HepG2 (cell line): ENCODE measurements around the gene RNF168. TPM values are rescaled to one million over a fixed set of nuclear protein-coding genes. Genes with fewer than 3 reads are reported as not detected.

ENCODE experiments used
- ATAC-seq: fragments of 200-7000 bp; cut with Tn5 transposase; 3 replicates; pipeline ENCODE4 v1.9.1; 2020; ENCODE audit warnings: mild to moderate bottlenecking, moderate library complexity
- BruUV-seq: library from RNA; stranded (reverse); fragments of 400-500 nt; replicated peaks from 2 replicates; lab custom pipeline; 2021; lab: Mats Ljungman, UMichigan
- CTCF ChIA-PET: fragments of 300-600 bp; formaldehyde crosslinking; extraction: SDS; loops from one replicate; lab custom pipeline; 2021; ENCODE audit warnings: low total read pairs, inconsistent platforms, low intra/inter-chr PET ratio; lab: Yijun Ruan, JAX
- POLR2A ChIA-PET: fragments of 350-600 bp; sonication (Branson Sonifier 250); formaldehyde crosslinking; loops from one replicate; lab custom pipeline; 2020; ENCODE audit warnings: antibody characterized with exemption, inconsistent platforms; lab: Yijun Ruan, JAX
- DNase-seq: peaks from one replicate; pipeline ENCODE4 v3.0.0-alpha.2; 2015; ENCODE audit warnings: low spot score
- FAIRE-seq: peaks from 3 replicates; lab custom pipeline; 2011; peaks lifted over from hg19 to GRCh38; lab: Jason Lieb, UNC
- H2AFZ ChIP-seq: one replicate; pipeline ENCODE4 v1.6.1; 2011; ENCODE audit warnings: low read length, inconsistent platforms
- H3K27ac ChIP-seq: fragments of 300-600 bp; 3 replicates; pipeline ENCODE4 v1.8.0; 2011; ENCODE audit warnings: mixed run types, mild to moderate bottlenecking, mixed read lengths, low read length, inconsistent platforms; ENCODE audit not compliant: insufficient read depth; ENCODE audit errors: extremely low read length
- H3K27me3 ChIP-seq, 2 experiments: fragments of 200-600 bp in 1 of 2; 2 replicates in 1 of 2; 3 replicates in 1 of 2; pipeline versions ENCODE4 v1.6.0 to v1.8.0; 2011; ENCODE audit warnings: low read length in 2 of 2, mild to moderate bottlenecking in 2 of 2, moderate library complexity in 2 of 2, inconsistent platforms in 1 of 2; ENCODE audit not compliant: insufficient read depth in 2 of 2, control insufficient read depth in 1 of 2
- H3K36me3 ChIP-seq, 2 experiments: fragments of 200-600 bp in 1 of 2; replicated peaks in 1 of 2; 2 replicates in 1 of 2; 3 replicates in 1 of 2; pipeline versions ENCODE4 v1.5.1 to v1.8.0; 2011; ENCODE audit warnings: low read length in 2 of 2, inconsistent platforms in 1 of 2; ENCODE audit not compliant: insufficient read depth in 2 of 2, control insufficient read depth in 1 of 2
- H3K4me1 ChIP-seq: 2 replicates; pipeline ENCODE4 v1.5.1; 2012; ENCODE audit warnings: low read length, inconsistent platforms; ENCODE audit not compliant: insufficient read depth
- H3K4me2 ChIP-seq: 2 replicates; pipeline ENCODE4 v1.6.0; 2011; ENCODE audit warnings: low read depth, low read length, inconsistent platforms
- H3K4me3 ChIP-seq, 3 experiments: fragments of 200-600 bp in 1 of 3; sonication (generic), shearing (Covaris generic) in 1 of 3; replicated peaks in 1 of 3; 2 replicates each; pipeline ENCODE4 v1.5.1; 2011 to 2016; ENCODE audit warnings: low read length in 3 of 3, inconsistent platforms in 2 of 3, low read depth in 2 of 3, mild to moderate bottlenecking in 2 of 3, control low read depth in 1 of 3, mixed read lengths in 1 of 3; ENCODE audit not compliant: insufficient read depth in 1 of 3
- H3K79me2 ChIP-seq: one replicate; pipeline ENCODE4 v1.6.1; 2011; ENCODE audit warnings: low read length, inconsistent platforms; ENCODE audit not compliant: insufficient read depth
- H3K9ac ChIP-seq: 2 replicates; pipeline ENCODE4 v1.6.0; 2011; ENCODE audit warnings: mild to moderate bottlenecking, low read depth, low read length, inconsistent platforms; ENCODE audit not compliant: insufficient read depth
- H3K9me3 ChIP-seq: 2 replicates; pipeline ENCODE4 v1.5.1; 2012; ENCODE audit warnings: mild to moderate bottlenecking, low read length
- H4K20me1 ChIP-seq: 2 replicates; pipeline ENCODE4 v1.6.0; 2011; ENCODE audit warnings: inconsistent platforms, mild to moderate bottlenecking, low read length, moderate library complexity; ENCODE audit not compliant: insufficient read depth
- BHLHE40 ChIP-seq: IDR thresholded peaks from 2 replicates; pipeline ENCODE4 v1.6.1; 2011; ENCODE audit warnings: low read length, improper control_type of control experiment
- HOXA9 ChIP-seq: sonication (generic); formaldehyde crosslinking; IDR thresholded peaks from 2 replicates; pipeline ENCODE4 v1.8.1; 2022; ENCODE audit warnings: missing genetic modification reagents, mild to moderate bottlenecking, moderate library complexity, borderline replicate concordance
- KMT2A ChIP-seq: sonication (generic); formaldehyde crosslinking; IDR thresholded peaks from 2 replicates; pipeline ENCODE4 v1.4.0; 2020; ENCODE audit warnings: missing genetic modification reagents
- MXD4 ChIP-seq: IDR thresholded peaks from 2 replicates; pipeline ENCODE4 v1.6.1; 2016; ENCODE audit warnings: mild to moderate bottlenecking, missing biosample characterization, missing genetic modification reagents
- SAP130 ChIP-seq: IDR thresholded peaks from 2 replicates; pipeline ENCODE4 v1.6.1; 2016; ENCODE audit warnings: low read depth
- SIN3A ChIP-seq: IDR thresholded peaks from 2 replicates; pipeline ENCODE4 v1.6.1; 2011; ENCODE audit warnings: low read depth, mild to moderate bottlenecking, control low read depth, low read length, borderline replicate concordance
- WGBS: methylation state at CpG from one replicate; pipeline ENCODE4 v1.1.6; 2017; ENCODE audit warnings: low lambda C conversion rate; 5-methylcytosine and 5-hydroxymethylcytosine counted together
- in situ Hi-C: cut with HindIII; loops from 2 replicates; pipeline ENCODE4 v1.10.0; 2017; ENCODE audit warnings: low pct_unique_long_range_greater_than_20kb; ENCODE audit not compliant: extremely low pct_ligation_motif_present
- intact Hi-C: fragments of 100-400 bp; cut with micrococcal nuclease; formaldehyde crosslinking; loops from one replicate; pipeline ENCODE4 v1.10.0; 2022; ENCODE audit not compliant: unreplicated experiment
- polyA plus RNA-seq, 8 experiments: library from polyadenylated mRNA; depleted of rRNA in 3 of 8; stranded (reverse) in 7 of 8; unstranded in 1 of 8; fragments of >200 nt; fragmentation: Illumina TruSeq in 4 of 8; extraction: Trizol in 4 of 8; gene quantifications; 2 replicates each; pipeline versions ENCODE4 v1.2.1 to v1.2.3, GENCODE V29; 2011 to 2016; ENCODE audit warnings: low read depth in 4 of 8, missing spikeins in 1 of 8, mixed read lengths in 1 of 8; ENCODE audit not compliant: insufficient read depth in 1 of 8
- total RNA-seq, 5 experiments: library from RNA; depleted of rRNA; stranded (reverse); fragments of >200 nt; fragmentation: Illumina TruSeq; extraction: Trizol; gene quantifications; 2 replicates each; pipeline ENCODE4 v1.2.3, GENCODE V29; 2016; ENCODE audit warnings: low read depth in 1 of 5
- TF ChIP-seq, protein P1 (sequence below): sonication (generic); formaldehyde crosslinking; IDR thresholded peaks from 2 replicates; pipeline ENCODE4 v1.5.0; 2020; ENCODE audit warnings: mild to moderate bottlenecking, missing genetic modification reagents
- TF ChIP-seq, protein P2 (sequence below): sonication (generic); formaldehyde crosslinking; IDR thresholded peaks from 2 replicates; pipeline ENCODE4 v1.4.0; 2020; ENCODE audit warnings: mild to moderate bottlenecking, low read depth, missing genetic modification reagents
- TF ChIP-seq, protein P3 (sequence below): sonication (generic); IDR thresholded peaks from 2 replicates; pipeline ENCODE4 v1.6.1; 2016; ENCODE audit warnings: low read depth, borderline replicate concordance
- TF ChIP-seq, protein P4 (sequence below): sonication (generic); formaldehyde crosslinking; conservative IDR thresholded peaks from 2 replicates; pipeline ENCODE4 v1.4.0; 2020; ENCODE audit warnings: mild to moderate bottlenecking, missing genetic modification reagents, moderate library complexity

The RNF168 gene
- total and polyA plus RNA-seq, 2 of the 13 experiments (the other 11 are each of a cell fraction or from before 2014, with no cell fraction given) = 3.7 to 22.9 TPM

DNA sequence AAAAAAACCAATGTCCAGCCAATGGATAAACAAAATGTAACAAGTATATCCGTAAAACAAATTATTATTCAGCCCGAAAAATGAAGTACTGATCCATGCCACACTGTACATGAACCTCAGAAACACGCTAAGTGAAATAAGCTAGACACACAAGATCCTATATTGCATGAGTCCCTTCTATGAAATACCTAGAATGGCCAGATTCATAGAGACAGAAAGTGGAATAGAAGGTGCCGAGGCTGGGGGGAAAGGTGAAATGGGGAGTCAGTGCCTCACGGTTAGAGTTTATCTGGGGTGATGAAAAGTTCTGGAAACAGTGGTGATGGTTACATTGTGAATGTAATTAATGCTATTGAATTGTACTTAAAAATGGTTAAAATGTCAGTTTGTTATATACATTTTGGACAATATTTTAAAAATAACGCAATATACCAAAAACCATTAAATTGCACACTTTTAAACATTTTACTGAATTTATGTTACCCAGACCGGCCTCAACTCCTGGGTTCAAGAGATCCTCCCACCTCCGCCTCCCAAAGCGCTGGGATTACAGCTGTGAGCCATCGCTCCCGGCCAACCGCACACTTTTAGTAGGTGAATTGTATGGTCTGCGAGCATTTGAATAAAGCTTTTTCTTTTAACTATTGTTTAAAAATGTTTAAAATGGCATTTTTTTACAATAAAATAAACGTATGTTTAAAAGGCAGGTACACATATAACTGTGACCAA, 2.1 kb downstream of the RNF168 start:
- BruUV-seq = no TSS peak
- TF ChIP-seq, protein P1, sequence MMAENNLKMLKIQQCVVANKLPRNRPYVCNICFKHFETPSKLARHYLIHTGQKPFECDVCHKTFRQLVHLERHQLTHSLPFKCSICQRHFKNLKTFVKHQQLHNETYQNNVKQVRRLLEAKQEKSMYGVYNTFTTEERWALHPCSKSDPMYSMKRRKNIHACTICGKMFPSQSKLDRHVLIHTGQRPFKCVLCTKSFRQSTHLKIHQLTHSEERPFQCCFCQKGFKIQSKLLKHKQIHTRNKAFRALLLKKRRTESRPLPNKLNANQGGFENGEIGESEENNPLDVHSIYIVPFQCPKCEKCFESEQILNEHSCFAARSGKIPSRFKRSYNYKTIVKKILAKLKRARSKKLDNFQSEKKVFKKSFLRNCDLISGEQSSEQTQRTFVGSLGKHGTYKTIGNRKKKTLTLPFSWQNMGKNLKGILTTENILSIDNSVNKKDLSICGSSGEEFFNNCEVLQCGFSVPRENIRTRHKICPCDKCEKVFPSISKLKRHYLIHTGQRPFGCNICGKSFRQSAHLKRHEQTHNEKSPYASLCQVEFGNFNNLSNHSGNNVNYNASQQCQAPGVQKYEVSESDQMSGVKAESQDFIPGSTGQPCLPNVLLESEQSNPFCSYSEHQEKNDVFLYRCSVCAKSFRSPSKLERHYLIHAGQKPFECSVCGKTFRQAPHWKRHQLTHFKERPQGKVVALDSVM (CRISPR knock-in tag) = peak; percentile 71
- TF ChIP-seq, protein P2, sequence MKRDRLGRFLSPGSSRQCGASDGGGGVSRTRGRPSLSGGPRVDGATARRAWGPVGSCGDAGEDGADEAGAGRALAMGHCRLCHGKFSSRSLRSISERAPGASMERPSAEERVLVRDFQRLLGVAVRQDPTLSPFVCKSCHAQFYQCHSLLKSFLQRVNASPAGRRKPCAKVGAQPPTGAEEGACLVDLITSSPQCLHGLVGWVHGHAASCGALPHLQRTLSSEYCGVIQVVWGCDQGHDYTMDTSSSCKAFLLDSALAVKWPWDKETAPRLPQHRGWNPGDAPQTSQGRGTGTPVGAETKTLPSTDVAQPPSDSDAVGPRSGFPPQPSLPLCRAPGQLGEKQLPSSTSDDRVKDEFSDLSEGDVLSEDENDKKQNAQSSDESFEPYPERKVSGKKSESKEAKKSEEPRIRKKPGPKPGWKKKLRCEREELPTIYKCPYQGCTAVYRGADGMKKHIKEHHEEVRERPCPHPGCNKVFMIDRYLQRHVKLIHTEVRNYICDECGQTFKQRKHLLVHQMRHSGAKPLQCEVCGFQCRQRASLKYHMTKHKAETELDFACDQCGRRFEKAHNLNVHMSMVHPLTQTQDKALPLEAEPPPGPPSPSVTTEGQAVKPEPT = no peak
- TF ChIP-seq, protein P3, sequence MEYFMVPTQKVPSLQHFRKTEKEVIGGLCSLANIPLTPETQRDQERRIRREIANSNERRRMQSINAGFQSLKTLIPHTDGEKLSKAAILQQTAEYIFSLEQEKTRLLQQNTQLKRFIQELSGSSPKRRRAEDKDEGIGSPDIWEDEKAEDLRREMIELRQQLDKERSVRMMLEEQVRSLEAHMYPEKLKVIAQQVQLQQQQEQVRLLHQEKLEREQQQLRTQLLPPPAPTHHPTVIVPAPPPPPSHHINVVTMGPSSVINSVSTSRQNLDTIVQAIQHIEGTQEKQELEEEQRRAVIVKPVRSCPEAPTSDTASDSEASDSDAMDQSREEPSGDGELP = 0 out of 2 replicates have a peak, but pooled peaks have one; percentile 26
- TF ChIP-seq SAP130 (CRISPR knock-in tag) = 0 out of 2 replicates have a peak, but pooled peaks have one; percentile 45
- no peak for TF ChIP-seq HOXA9 (CRISPR knock-in tag)
- 0 out of 2 replicates have a peak, but pooled peaks have one; percentile 33 for TF ChIP-seq SIN3A
- TF ChIP-seq KMT2A (CRISPR knock-in tag) = 0 out of 2 replicates have a peak, but pooled peaks have one; percentile 9
- TF ChIP-seq MXD4 = 0 out of 2 replicates have a peak, but pooled peaks have one; percentile 5
- TF ChIP-seq BHLHE40 = no peak
- TF ChIP-seq, protein P4, sequence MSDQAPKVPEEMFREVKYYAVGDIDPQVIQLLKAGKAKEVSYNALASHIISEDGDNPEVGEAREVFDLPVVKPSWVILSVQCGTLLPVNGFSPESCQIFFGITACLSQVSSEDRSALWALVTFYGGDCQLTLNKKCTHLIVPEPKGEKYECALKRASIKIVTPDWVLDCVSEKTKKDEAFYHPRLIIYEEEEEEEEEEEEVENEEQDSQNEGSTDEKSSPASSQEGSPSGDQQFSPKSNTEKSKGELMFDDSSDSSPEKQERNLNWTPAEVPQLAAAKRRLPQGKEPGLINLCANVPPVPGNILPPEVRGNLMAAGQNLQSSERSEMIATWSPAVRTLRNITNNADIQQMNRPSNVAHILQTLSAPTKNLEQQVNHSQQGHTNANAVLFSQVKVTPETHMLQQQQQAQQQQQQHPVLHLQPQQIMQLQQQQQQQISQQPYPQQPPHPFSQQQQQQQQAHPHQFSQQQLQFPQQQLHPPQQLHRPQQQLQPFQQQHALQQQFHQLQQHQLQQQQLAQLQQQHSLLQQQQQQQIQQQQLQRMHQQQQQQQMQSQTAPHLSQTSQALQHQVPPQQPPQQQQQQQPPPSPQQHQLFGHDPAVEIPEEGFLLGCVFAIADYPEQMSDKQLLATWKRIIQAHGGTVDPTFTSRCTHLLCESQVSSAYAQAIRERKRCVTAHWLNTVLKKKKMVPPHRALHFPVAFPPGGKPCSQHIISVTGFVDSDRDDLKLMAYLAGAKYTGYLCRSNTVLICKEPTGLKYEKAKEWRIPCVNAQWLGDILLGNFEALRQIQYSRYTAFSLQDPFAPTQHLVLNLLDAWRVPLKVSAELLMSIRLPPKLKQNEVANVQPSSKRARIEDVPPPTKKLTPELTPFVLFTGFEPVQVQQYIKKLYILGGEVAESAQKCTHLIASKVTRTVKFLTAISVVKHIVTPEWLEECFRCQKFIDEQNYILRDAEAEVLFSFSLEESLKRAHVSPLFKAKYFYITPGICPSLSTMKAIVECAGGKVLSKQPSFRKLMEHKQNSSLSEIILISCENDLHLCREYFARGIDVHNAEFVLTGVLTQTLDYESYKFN (CRISPR knock-in tag) = no peak

More for the DNA sequence above, 2.1 kb downstream of the RNF168 start:
- in situ Hi-C loops (no loop called here), intact Hi-C loops (loop anchor here (1.0 to 2.0 kb wide), 2 partner anchors 11 to 15 kb away; no protein-coding TSS in a partner anchor)
- H3K27me3 ChIP-seq = no peaks in the 10 kb centered on the region; a peak in 1 of 5 replicates
- no peaks in the 10 kb centered on the region for H3K9me3 ChIP-seq
- H3K27ac ChIP-seq = peak overlapping the region; percentile 90
- CTCF ChIA-PET = no interaction called here
- peak overlapping the region; percentile 90 to 99 (median 99) for H3K4me3 ChIP-seq
- peak overlapping the region; percentile 78 for H3K4me2 ChIP-seq
- POLR2A ChIA-PET = interaction anchor here (1.4 kb wide), 1 partner anchor 12 kb away, joined by 4 read pairs; no protein-coding TSS in a partner anchor
- H2AFZ ChIP-seq = no peak overlapping the region
- ATAC-seq (no peak), DNase-seq (no peak), FAIRE-seq (peak; percentile 34)
- H3K9ac ChIP-seq = peak overlapping the region; percentile 87
- peaks cover 3% of the 10 kb centered on the region; the same call in 1 of the 2 replicates for H4K20me1 ChIP-seq
- under 1% methylated on average over 14 of the region's 14 CpGs for WGBS
- H3K36me3 ChIP-seq = peaks cover 0 to 7% of the 10 kb centered on the region in 2 experiments; a peak in 2 of 5 replicates
- H3K79me2 ChIP-seq = peaks cover 66% of the 10 kb centered on the region
- H3K4me1 ChIP-seq = peaks cover 52% of the 10 kb centered on the region
